OCI-LY7 (cell line): Measurements from ENCODE around the gene COL20A1.

ENCODE experiments used
- EZH2phosphoT487 ChIP-seq: fragments of 200-600 bp; sonication (generic); IDR thresholded peaks from 2 replicates; pipeline ENCODE4 v1.6.1; 2018; ENCODE audit warnings: low read depth, borderline replicate concordance, mild to moderate bottlenecking, mixed run types, antibody characterized with exemption, low read length, moderate library complexity, mixed read lengths
- TF ChIP-seq, protein P1 (sequence below): fragments of 200-600 bp; sonication (generic); conservative IDR thresholded peaks from 2 replicates; pipeline ENCODE4 v1.5.1; 2014; ENCODE audit warnings: mild to moderate bottlenecking, antibody characterized with exemption, low read length, moderate library complexity, mixed read lengths

DNA sequence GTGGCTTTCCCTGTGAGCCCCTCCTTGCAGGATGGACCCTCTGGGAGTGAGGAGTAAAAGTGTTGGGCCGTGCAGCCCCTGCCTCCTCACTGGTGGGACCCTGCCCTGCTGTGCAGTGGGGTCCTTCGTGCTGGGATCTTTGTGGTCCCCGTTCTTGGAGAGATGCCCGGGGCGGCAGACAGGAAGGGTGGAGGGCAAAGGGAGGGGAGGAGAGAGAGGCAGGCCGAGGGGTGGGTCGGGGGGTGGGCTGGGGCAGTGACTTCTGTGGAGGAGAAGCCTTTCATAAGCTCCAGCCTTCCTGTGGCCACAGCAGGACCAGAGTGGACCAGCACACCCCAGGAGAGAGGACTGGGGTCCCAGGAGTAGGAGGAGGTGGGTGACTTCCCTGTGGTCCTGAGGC is at the start of gene COL20A1:
- TF ChIP-seq, protein P1, sequence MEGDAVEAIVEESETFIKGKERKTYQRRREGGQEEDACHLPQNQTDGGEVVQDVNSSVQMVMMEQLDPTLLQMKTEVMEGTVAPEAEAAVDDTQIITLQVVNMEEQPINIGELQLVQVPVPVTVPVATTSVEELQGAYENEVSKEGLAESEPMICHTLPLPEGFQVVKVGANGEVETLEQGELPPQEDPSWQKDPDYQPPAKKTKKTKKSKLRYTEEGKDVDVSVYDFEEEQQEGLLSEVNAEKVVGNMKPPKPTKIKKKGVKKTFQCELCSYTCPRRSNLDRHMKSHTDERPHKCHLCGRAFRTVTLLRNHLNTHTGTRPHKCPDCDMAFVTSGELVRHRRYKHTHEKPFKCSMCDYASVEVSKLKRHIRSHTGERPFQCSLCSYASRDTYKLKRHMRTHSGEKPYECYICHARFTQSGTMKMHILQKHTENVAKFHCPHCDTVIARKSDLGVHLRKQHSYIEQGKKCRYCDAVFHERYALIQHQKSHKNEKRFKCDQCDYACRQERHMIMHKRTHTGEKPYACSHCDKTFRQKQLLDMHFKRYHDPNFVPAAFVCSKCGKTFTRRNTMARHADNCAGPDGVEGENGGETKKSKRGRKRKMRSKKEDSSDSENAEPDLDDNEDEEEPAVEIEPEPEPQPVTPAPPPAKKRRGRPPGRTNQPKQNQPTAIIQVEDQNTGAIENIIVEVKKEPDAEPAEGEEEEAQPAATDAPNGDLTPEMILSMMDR: no peak
- TF ChIP-seq EZH2phosphoT487: no peak
